ENCODE results near the gene FOXE1.

- TF ChIP-seq CTCF (IDR thresholded peaks at IDR 0.05; ENCODE audit: low read length) (no peak), EZH2phosphoT487 (IDR thresholded peaks at IDR 0.05; ENCODE audit: low read length) (no peak)
Measured at GRCh38 chr9:97808415-97808814, 44.6 kb upstream of the FOXE1 start.

All from MM.1S (cell line).